ENCODE measurements around the gene MARVELD1.

MARVELD1 gene

DNA sequence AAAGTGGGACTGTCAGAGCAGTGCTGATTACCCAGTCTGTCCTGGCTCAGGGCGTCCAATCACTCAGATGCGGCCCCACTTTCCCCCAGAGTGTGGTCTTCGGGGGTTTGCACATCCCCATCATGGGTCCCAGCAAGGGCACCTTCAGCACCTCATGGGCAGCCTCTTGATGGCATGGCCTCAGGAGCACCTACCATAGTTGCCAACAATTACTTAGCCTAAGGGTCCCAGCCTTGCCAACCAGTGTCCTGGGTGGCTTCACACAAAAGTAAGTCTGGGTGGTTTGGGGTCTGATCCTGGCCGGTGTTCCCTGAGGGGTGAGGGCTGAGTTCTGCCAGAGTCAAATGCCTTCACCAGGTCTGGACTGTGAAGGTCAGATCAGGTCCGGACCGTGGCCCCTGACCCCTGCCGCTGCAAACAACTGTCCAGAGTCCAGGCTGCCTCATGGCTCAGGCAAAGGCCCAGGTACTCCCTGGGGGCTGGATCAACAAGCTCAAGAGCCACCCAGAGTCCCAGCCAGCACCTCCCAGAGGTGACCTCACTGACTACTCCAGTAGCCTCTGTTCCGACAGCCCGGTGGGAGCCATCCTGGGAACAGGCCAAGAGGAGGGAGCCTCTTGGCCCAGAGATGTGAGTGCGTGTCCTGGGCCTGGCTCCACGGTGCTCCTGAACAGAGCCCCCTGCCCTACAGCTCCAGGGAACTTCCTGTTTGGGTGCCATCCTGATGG is 6.2 kb upstream of the MARVELD1 start:
- no peak for TF ChIP-seq POLR2A (IDR thresholded peaks at IDR 0.05; ENCODE audit: low read length)
- no peak for TF ChIP-seq GATA1 (IDR thresholded peaks at IDR 0.05; ENCODE audit: low read depth, low read length)
- DNase-seq = no peak

GRCh38 chr10:97708167-97708566 is 5.4 kb upstream of the MARVELD1 start:
- DNase-seq = no peak
- TF ChIP-seq GATA1 (IDR thresholded peaks at IDR 0.05; ENCODE audit: low read depth, low read length) (no peak), POLR2A (IDR thresholded peaks at IDR 0.05; ENCODE audit: low read length) (no peak)

DNA sequence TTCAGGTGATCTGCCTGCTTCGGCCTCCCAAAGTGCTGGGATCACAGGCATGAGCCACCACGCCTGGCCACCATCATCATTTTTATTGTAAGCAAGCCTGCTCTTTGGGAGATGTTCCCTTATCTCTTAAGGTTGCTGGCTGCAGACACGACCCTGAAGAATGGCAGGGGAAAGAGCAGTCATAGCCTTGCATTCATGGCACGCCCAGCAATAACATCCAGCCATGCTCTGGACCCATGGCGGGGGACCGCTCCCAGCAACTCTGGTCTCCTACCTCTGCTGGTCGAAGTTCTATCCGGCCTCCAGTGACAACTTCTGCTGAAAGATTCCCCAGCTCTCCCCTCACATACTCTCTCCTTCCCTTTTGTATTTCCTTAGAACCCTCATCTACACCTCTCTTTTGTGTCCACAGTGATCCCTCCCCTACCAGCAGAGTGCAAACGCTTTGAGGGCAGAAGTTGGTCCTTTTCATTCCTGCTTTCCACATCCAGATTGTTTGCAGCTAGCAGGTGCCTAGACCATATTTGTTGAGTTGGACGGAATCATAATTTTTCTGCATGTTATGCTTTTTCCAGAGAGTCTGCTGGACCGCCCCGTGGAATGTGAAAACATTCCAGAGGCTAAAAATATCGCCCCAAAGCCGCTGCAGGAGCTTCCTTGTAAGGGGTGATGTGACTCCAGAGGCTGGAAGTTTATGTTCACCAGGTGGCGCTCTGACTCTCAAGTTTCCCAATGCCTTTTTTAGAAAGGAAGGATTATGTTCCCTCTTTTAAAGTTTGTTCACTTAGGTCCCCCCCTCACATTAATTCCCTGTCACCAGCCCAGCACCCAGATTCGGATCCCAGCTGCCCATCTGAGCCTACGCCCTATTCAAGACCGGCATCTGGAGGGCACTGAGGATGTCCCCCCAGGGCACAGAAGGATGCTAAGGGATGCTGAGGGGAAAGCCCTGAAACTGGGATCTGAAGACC is 4.3 kb upstream of the MARVELD1 start:
- DNase-seq = peak; percentile 54 to 74
- no peak for TF ChIP-seq POLR2A (IDR thresholded peaks at IDR 0.05; ENCODE audit: low read length)

DNA sequence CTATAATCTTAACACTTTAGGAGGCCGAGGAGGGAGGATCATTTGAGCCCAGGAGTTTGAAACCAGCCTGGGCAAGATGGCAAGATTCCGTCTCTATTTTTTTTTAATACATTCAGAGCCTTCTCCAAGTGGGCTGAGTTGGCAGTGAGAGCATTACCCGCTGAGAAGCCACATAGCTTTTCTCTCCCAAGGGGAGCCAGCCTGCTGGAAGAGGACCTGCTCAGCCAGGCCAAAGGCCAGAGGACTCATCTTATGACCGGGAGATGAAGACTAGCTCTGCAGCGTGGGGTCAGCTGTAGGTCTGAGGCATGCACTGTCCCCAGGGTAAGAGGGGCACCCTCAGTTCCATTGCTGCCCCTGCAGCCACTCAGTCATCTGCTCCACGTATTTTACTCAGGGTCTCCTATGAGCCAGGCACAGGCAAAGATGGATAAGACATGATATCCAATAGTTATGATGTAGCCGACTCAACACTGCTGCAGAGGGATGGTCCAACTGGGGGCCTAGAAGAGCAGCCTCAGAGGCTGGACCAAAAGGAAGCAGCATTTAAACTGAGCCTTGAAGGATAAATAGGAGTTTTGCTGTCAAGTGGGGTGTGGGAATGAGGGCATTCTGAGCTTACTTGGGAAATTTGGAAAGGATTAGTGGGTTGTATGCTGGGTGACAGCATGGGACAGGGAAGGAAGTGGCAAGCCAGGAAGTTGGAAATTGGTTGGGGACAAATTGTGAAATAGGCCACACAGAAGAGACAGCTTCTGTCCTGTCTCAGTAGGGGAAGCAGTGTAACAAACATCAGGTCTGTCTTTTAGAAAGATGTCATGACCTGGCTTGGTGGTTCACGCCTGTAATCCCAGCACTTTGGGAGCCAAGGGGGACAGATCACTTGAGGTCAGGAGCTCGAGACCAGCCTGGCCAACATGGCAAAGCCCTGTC is 1.6 kb upstream of the MARVELD1 start:
- DNase-seq = no peak
- TF ChIP-seq POLR2A (IDR thresholded peaks at IDR 0.05; ENCODE audit: low read length) (no peak), GATA1 (IDR thresholded peaks at IDR 0.05; ENCODE audit: low read depth, low read length) (no peak)

DNA sequence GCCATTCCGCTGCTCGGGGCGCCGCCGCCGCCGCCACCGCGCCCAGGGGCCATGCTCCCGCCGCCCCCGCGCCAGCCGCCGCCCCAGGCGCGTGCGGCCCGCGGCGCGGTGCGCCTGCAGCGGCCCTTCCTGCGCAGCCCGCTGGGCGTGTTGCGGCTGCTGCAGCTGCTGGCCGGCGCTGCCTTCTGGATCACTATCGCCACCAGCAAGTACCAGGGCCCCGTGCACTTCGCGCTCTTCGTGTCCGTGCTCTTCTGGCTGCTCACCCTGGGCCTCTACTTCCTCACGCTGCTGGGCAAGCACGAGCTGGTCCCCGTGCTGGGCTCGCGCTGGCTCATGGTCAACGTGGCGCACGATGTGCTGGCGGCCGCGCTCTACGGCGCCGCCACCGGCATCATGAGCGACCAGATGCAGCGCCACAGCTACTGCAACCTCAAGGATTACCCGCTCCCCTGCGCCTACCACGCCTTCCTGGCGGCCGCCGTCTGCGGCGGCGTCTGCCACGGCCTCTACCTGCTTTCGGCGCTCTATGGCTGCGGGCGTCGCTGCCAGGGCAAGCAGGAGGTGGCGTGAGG is 383 bp downstream of the MARVELD1 start:
- peak; percentile 85 for DNase-seq

GRCh38 chr10:97714401-97715258 is 1.1 kb downstream of the MARVELD1 start:
- DNase-seq = peak; percentile 50 to 53
- TF ChIP-seq GATA1 (IDR thresholded peaks at IDR 0.05; ENCODE audit: low read depth, low read length) = no peak
- TF ChIP-seq POLR2A (IDR thresholded peaks at IDR 0.05; ENCODE audit: low read length) = no peak

More for the DNA sequence above, 383 bp downstream of the MARVELD1 start:
- TF ChIP-seq POLR2A (IDR thresholded peaks at IDR 0.05; ENCODE audit: low read length) (peak; percentile 44), GATA1 (IDR thresholded peaks at IDR 0.05; ENCODE audit: low read depth, low read length) (no peak)

- DNase-seq = no peak
- TF ChIP-seq POLR2A (IDR thresholded peaks at IDR 0.05; ENCODE audit: low read length) = no peak
- TF ChIP-seq GATA1 (IDR thresholded peaks at IDR 0.05; ENCODE audit: low read depth, low read length) = no peak
Measured at GRCh38 chr10:97715259-97715874, 1.8 kb downstream of the MARVELD1 start.

- DNase-seq = no peak
- TF ChIP-seq POLR2A (IDR thresholded peaks at IDR 0.05; ENCODE audit: low read length) = no peak
- no peak for TF ChIP-seq GATA1 (IDR thresholded peaks at IDR 0.05; ENCODE audit: low read depth, low read length)
Measured at GRCh38 chr10:97717627-97718026, 4.1 kb downstream of the MARVELD1 start.

- TF ChIP-seq POLR2A (IDR thresholded peaks at IDR 0.05; ENCODE audit: low read length) (no peak), GATA1 (IDR thresholded peaks at IDR 0.05; ENCODE audit: low read depth, low read length) (no peak)
- DNase-seq = peak in 1 of 2 experiments; percentile 23
Measured at GRCh38 chr10:97718178-97718577, 4.6 kb downstream of the MARVELD1 start.

DNA sequence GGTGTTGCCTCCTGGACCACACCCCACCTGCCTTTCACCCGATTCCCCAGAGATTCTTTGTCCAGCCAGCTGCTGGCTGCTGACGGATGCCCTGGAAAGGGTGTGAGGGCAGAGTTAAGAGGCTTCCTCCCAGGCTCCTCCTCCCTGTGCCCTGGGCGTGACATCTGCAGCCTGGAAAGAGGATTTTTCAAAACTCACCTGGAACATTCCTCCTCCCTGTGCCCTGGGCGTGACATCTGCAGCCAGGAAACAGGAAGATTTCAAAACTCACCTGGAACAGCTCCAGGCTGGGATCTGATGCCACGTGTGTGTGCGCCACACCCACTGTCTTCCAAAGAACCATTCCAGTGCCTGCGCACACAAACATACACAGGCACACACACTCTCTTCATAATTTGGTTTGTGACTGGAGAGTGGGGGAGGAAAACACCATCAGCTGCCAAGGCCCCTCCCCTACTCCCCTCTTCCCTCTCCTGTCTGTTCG is 5.2 kb downstream of the MARVELD1 start:
- DNase-seq = no peak
- TF ChIP-seq GATA1 (IDR thresholded peaks at IDR 0.05; ENCODE audit: low read depth, low read length) (no peak), POLR2A (IDR thresholded peaks at IDR 0.05; ENCODE audit: low read length) (no peak)

GRCh38 chr10:97719602-97720001 is 6.1 kb downstream of the MARVELD1 start:
- no peak for TF ChIP-seq POLR2A (IDR thresholded peaks at IDR 0.05; ENCODE audit: low read length)
- TF ChIP-seq GATA1 (IDR thresholded peaks at IDR 0.05; ENCODE audit: low read depth, low read length) = no peak
- DNase-seq = no peak

Measured in erythroblast (primary cell).